CD14-positive monocyte (primary cell): ENCODE data around the gene ATP11A. TPM values are rescaled to one million over a fixed set of nuclear protein-coding genes. Genes with fewer than 3 reads are reported as not detected.

Experiments used
- DNase-seq, 3 donors: peaks; one replicate each; pipeline ENCODE4 v3.0.0-alpha.2; 2011 to 2022
- H2AFZ ChIP-seq: 2 replicates; pipeline ENCODE4 v1.6.0; 2012; ENCODE audit warnings: mild to moderate bottlenecking, low read depth, low read length, inconsistent platforms; ENCODE audit not compliant: insufficient read depth, poor library complexity, severe bottlenecking
- H3K27ac ChIP-seq, 2 donors: 1 replicate in 1 of 2; 2 replicates in 1 of 2; pipeline ENCODE4 v1.5.1; 2012 to 2013; ENCODE audit warnings: low read length in 2 of 2, control low read depth in 1 of 2, inconsistent platforms in 1 of 2, low read depth in 1 of 2, mild to moderate bottlenecking in 1 of 2
- H3K27me3 ChIP-seq, 2 donors: one replicate each; pipeline versions ENCODE4 v1.6.0 to v1.6.1; 2011 to 2013; ENCODE audit warnings: low read length in 2 of 2; ENCODE audit not compliant: control insufficient read depth in 2 of 2, insufficient read depth in 2 of 2
- H3K36me3 ChIP-seq, 2 donors: replicated peaks in 1 of 2; 1 replicate in 1 of 2; 2 replicates in 1 of 2; pipeline versions ENCODE4 v1.5.1 to v1.6.1; 2012 to 2013; ENCODE audit warnings: low read length in 2 of 2, control low read depth in 1 of 2, inconsistent platforms in 1 of 2, mild to moderate bottlenecking in 1 of 2; ENCODE audit not compliant: insufficient read depth in 2 of 2, control insufficient read depth in 1 of 2
- H3K4me1 ChIP-seq, 2 donors: 1 replicate in 1 of 2; 2 replicates in 1 of 2; pipeline versions ENCODE4 v1.5.1 to v1.6.1; 2012 to 2013; ENCODE audit warnings: low read length in 2 of 2, control low read depth in 1 of 2, inconsistent platforms in 1 of 2, mild to moderate bottlenecking in 1 of 2, moderate library complexity in 1 of 2; ENCODE audit not compliant: insufficient read depth in 2 of 2, control insufficient read depth in 1 of 2
- H3K4me2 ChIP-seq: replicated peaks from 2 replicates; pipeline ENCODE3; 2012; ENCODE audit warnings: low read length, moderate library complexity, mild to moderate bottlenecking; ENCODE audit not compliant: poor library complexity, severe bottlenecking; ENCODE audit errors: extremely low read depth
- H3K4me3 ChIP-seq, 3 experiments: fragments of 200-600 bp in 1 of 3; sonication (generic) in 1 of 3; replicated peaks in 1 of 3; 1 replicate in 2 of 3; 2 replicates in 1 of 3; pipeline ENCODE4 v1.5.1; 2011 to 2013; ENCODE audit warnings: low read length in 3 of 3, mild to moderate bottlenecking in 3 of 3, control low read depth in 2 of 3, low read depth in 2 of 3, inconsistent platforms in 1 of 3, moderate library complexity in 1 of 3
- H3K79me2 ChIP-seq: 2 replicates; pipeline ENCODE4 v1.6.0; 2012; ENCODE audit warnings: mild to moderate bottlenecking, control low read depth, inconsistent platforms, low read length, moderate library complexity; ENCODE audit not compliant: insufficient read depth
- H3K9ac ChIP-seq: 2 replicates; pipeline ENCODE4 v1.6.0; 2017; ENCODE audit warnings: low read length, mild to moderate bottlenecking; ENCODE audit not compliant: insufficient read depth, poor library complexity, severe bottlenecking
- H3K9me3 ChIP-seq, 2 donors: replicated peaks in 1 of 2; 1 replicate in 1 of 2; 2 replicates in 1 of 2; pipeline versions ENCODE4 v1.5.1 to v1.6.1; 2012 to 2013; ENCODE audit warnings: low read length in 2 of 2, control low read depth in 1 of 2; ENCODE audit not compliant: control insufficient read depth in 1 of 2, insufficient read depth in 1 of 2
- H4K20me1 ChIP-seq: 2 replicates; pipeline ENCODE4 v1.6.0; 2012; ENCODE audit warnings: mild to moderate bottlenecking, low read length, control low read depth, moderate library complexity; ENCODE audit not compliant: insufficient read depth
- H3K27ac Mint-ChIP-seq, 7 donors: one replicate each; pipeline ENCODE4 v1.8.0; 2020; ENCODE audit warnings: mild to moderate bottlenecking in 7 of 7, mixed read lengths in 7 of 7, moderate library complexity in 6 of 7, inconsistent platforms in 2 of 7
- H3K27me3 Mint-ChIP-seq, 3 donors: one replicate each; pipeline ENCODE4 v1.8.0; 2021 to 2022; ENCODE audit warnings: low read depth in 3 of 3, mild to moderate bottlenecking in 3 of 3, mixed read lengths in 3 of 3, moderate library complexity in 3 of 3, inconsistent platforms in 1 of 3
- H3K36me3 Mint-ChIP-seq, 2 donors: one replicate each; pipeline ENCODE4 v1.8.0; 2020; ENCODE audit warnings: mixed read lengths in 2 of 2, inconsistent platforms in 1 of 2, mild to moderate bottlenecking in 1 of 2
- H3K4me1 Mint-ChIP-seq: one replicate; pipeline ENCODE4 v1.8.0; 2020; ENCODE audit warnings: mild to moderate bottlenecking, mixed read lengths
- H3K4me3 Mint-ChIP-seq, 2 donors: one replicate each; pipeline ENCODE4 v1.8.0; 2020; ENCODE audit warnings: mild to moderate bottlenecking in 2 of 2, mixed read lengths in 2 of 2, moderate library complexity in 1 of 2
- H3K9me3 Mint-ChIP-seq, 7 donors: one replicate each; pipeline ENCODE4 v1.8.0; 2020 to 2022; ENCODE audit warnings: mixed read lengths in 7 of 7, mild to moderate bottlenecking in 6 of 7, moderate library complexity in 6 of 7, inconsistent platforms in 2 of 7
- WGBS: methylation state at CpG from one replicate; pipeline ENCODE4 v1.1.5; 2013; ENCODE audit warnings: missing lambda C conversion rate; ENCODE audit not compliant: insufficient coverage; 5-methylcytosine and 5-hydroxymethylcytosine counted together
- intact Hi-C, 2 donors: fragments of 100-400 bp; cut with micrococcal nuclease; formaldehyde crosslinking; loops; one replicate each; pipeline versions ENCODE4 v1.15.0 to v1.15.1; 2023
- polyA plus RNA-seq, 3 donors: library from polyadenylated mRNA; depleted of rRNA in 1 of 3; unstranded in 2 of 3; stranded (reverse) in 1 of 3; fragments of 300-500 nt in 2 of 3; fragments of >200 nt in 1 of 3; fragmentation: Illumina TruSeq in 2 of 3; gene quantifications; 1 replicate in 2 of 3; 2 replicates in 1 of 3; pipeline ENCODE4 v1.2.3, GENCODE V29; 2012 to 2021
- TF ChIP-seq, protein P1 (sequence below): fragments of 200-600 bp; IDR thresholded peaks from one replicate; pipeline ENCODE4 v1.8.0; 2022; ENCODE audit warnings: antibody characterized with exemption, mild to moderate bottlenecking

ATP11A gene
- polyA plus RNA-seq, 3 donors: 7.2 to 45.4 (median 7.6) TPM

DNA sequence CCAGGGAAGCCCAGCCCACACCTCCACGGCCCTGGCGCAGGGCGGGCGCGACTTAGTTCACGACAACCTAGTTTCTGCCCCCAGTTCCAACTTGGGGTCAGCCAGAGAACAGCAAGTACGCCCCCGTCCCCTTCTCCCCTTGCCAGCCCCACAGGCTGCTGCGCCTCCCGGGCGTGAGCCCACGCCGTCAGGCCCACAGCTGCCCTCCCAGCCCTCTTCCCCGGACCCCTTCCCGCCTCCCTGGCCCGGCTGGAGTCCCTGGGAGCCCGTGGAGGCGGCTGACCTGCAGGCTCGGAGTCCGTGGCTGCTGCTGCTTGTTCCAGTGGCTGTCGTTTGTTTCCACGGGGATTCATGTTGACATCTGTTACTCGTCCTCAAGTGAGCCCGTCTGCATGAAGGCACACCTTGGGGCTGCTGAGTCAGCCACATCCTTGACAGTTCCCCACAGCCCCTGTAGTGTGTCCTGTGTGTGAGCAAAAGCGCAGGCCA, 86.0 kb downstream of the ATP11A start:
- H3K4me1 ChIP-seq: no peaks in the 10 kb centered on the region
- no peak overlapping the region for H3K4me2 ChIP-seq
- H3K27ac Mint-ChIP-seq: peak overlapping the region in 1 of 7 donors; percentile 36
- WGBS: 95% methylated on average over 24 of the region's 25 CpGs
- no peaks in the 10 kb centered on the region for H3K27me3 ChIP-seq
- H2AFZ ChIP-seq: no peak overlapping the region
- H3K4me3 ChIP-seq: no peak overlapping the region
- peaks cover 10% of the 10 kb centered on the region for H3K4me1 Mint-ChIP-seq
- TF ChIP-seq, protein P1, sequence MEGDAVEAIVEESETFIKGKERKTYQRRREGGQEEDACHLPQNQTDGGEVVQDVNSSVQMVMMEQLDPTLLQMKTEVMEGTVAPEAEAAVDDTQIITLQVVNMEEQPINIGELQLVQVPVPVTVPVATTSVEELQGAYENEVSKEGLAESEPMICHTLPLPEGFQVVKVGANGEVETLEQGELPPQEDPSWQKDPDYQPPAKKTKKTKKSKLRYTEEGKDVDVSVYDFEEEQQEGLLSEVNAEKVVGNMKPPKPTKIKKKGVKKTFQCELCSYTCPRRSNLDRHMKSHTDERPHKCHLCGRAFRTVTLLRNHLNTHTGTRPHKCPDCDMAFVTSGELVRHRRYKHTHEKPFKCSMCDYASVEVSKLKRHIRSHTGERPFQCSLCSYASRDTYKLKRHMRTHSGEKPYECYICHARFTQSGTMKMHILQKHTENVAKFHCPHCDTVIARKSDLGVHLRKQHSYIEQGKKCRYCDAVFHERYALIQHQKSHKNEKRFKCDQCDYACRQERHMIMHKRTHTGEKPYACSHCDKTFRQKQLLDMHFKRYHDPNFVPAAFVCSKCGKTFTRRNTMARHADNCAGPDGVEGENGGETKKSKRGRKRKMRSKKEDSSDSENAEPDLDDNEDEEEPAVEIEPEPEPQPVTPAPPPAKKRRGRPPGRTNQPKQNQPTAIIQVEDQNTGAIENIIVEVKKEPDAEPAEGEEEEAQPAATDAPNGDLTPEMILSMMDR: no peak
- H4K20me1 ChIP-seq: peaks cover 100% of the 10 kb centered on the region
- no peak overlapping the region for H3K9ac ChIP-seq
- no peak for DNase-seq
- H3K27me3 Mint-ChIP-seq: peaks cover 0 to 3% (median 2%) of the 10 kb centered on the region in 3 donors
- no peak overlapping the region for H3K27ac ChIP-seq
- intact Hi-C loops: no loop called here
- H3K4me3 Mint-ChIP-seq: no peak overlapping the region
- no peaks in the 10 kb centered on the region for H3K9me3 ChIP-seq
- H3K36me3 ChIP-seq: peaks cover 5 to 40% of the 10 kb centered on the region in 2 donors
- peaks cover 0 to 4% (median 0%) of the 10 kb centered on the region in 7 donors for H3K9me3 Mint-ChIP-seq
- peaks cover 93% of the 10 kb centered on the region for H3K79me2 ChIP-seq
- peaks cover 35 to 69% of the 10 kb centered on the region in 2 donors for H3K36me3 Mint-ChIP-seq

DNA sequence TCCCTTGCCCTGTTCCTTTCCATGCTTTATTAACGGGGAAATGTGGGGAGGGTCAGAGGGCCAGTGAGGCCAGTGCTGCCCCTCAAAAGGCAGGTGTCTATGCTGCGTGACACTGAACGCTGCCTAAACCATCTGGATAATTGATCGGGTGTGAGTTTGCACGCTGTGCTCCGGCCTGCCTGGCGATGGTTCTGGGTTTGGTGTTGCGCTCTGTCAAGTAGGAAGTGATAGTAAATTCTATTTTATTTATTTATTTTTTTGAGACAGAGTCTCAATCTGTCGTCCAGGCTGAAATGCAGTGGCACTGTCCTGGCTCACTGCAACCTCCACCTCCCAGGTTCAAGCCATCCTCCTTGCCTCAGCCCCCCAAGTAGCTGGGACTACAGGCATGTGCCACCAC, 86.5 kb downstream of the ATP11A start:
- WGBS: 100% methylated on average over 3 of the region's 9 CpGs
- Histone ChIP-seq H3K4me3 (no peak overlapping the region), H3K4me2 (no peak overlapping the region), H3K4me1 (no peaks in the 10 kb centered on the region), H3K9me3 (no peaks in the 10 kb centered on the region), H3K36me3 (peaks cover 6 to 41% of the 10 kb centered on the region in 2 donors), H2AFZ (no peak overlapping the region), H3K27ac (no peak overlapping the region), H3K27me3 (no peaks in the 10 kb centered on the region), H3K9ac (no peak overlapping the region), H3K79me2 (peaks cover 93% of the 10 kb centered on the region), H4K20me1 (peaks cover 100% of the 10 kb centered on the region)
- intact Hi-C loops: no loop called here
- Mint-ChIP-seq H3K27ac (peak overlapping the region in 2 of 7 donors; percentile 12 to 85), H3K4me3 (no peak overlapping the region), H3K9me3 (peaks cover 0 to 4% (median 0%) of the 10 kb centered on the region in 7 donors), H3K4me1 (peaks cover 13% of the 10 kb centered on the region), H3K27me3 (peaks cover 0 to 3% (median 2%) of the 10 kb centered on the region in 3 donors), H3K36me3 (peaks cover 33 to 65% of the 10 kb centered on the region in 2 donors)
- DNase-seq: no peak
- TF ChIP-seq, protein P1: no peak
